HG03135 (cell line): ENCODE measurements around the gene MYH9.
A peak's percentile ranks its signal among the peaks of the same experiment; 100 is the strongest.
"Not testable (repeated sequence)": the region's sequence is repeated elsewhere in the genome, so short reads cannot be mapped to it uniquely, and the experiment has no call there.

Experiments
- ATAC-seq: cut with Tn5 transposase; IDR thresholded peaks from one replicate; pipeline ENCODE4 v1.9.1; 2021; ENCODE audit warnings: mild to moderate bottlenecking, moderate library complexity; ENCODE audit not compliant: unreplicated experiment

Gene MYH9

GRCh38 chr22:36387959-36388726 lies at the start of gene MYH9:
Gene MYH9, minus strand, starts transcription at chr22:36387967. Its CDS starts 38,731 bp downstream, at chr22:36349236.
- peak; percentile 76 for ATAC-seq

- no peak for ATAC-seq
Observed at GRCh38 chr22:36435516-36436415, 48.0 kb upstream of the MYH9 start.

GRCh38 chr22:36433318-36434231 lies 45.8 kb upstream of the MYH9 start:
- no peak for ATAC-seq

GRCh38 chr22:36432592-36433317 lies 45.0 kb upstream of the MYH9 start:
- no peak for ATAC-seq

- ATAC-seq: no peak
Observed at GRCh38 chr22:36431977-36432376, 44.2 kb upstream of the MYH9 start.

GRCh38 chr22:36430863-36431262 lies 43.1 kb upstream of the MYH9 start:
- ATAC-seq: no peak

- ATAC-seq: not testable (repeated sequence)
Observed at GRCh38 chr22:36427952-36428351, 40.2 kb upstream of the MYH9 start.

- no peak for ATAC-seq
Observed at GRCh38 chr22:36425977-36426523, 38.3 kb upstream of the MYH9 start.

GRCh38 chr22:36424901-36425579 lies 37.3 kb upstream of the MYH9 start:
- ATAC-seq: no peak

GRCh38 chr22:36424466-36424865 lies 36.7 kb upstream of the MYH9 start:
- not testable (repeated sequence) for ATAC-seq

GRCh38 chr22:36423461-36424404 lies 36.0 kb upstream of the MYH9 start:
- no peak for ATAC-seq

- ATAC-seq: no peak
Observed at GRCh38 chr22:36422287-36423014, 34.7 kb upstream of the MYH9 start.

- no peak for ATAC-seq
Observed at GRCh38 chr22:36419912-36420882, 32.4 kb upstream of the MYH9 start.

GRCh38 chr22:36419177-36419911 lies 31.6 kb upstream of the MYH9 start:
- no peak for ATAC-seq

- ATAC-seq: no peak
Observed at GRCh38 chr22:36417281-36417686, 29.5 kb upstream of the MYH9 start.
